Pulmonary artery endothelial cell (primary cell): Measurements from ENCODE around the gene DYNC1I2. TPM values are rescaled to one million over a fixed set of nuclear protein-coding genes. Genes with fewer than 3 reads are reported as not detected.
A peak's percentile ranks its signal among the peaks of the same experiment; 100 is the strongest.

ENCODE experiments used
- DNase-seq: peaks from one replicate; pipeline ENCODE4 v3.0.0-alpha.2; 2011; ENCODE audit warnings: low read depth, low spot score
- total RNA-seq: library from RNA; depleted of rRNA; stranded (reverse); fragments of >200 nt; gene quantifications from 2 replicates; pipeline ENCODE4 v1.2.3, GENCODE V29; 2014

DYNC1I2 gene
- total RNA-seq, result 152 and 171 TPM in 2 replicates

DNA sequence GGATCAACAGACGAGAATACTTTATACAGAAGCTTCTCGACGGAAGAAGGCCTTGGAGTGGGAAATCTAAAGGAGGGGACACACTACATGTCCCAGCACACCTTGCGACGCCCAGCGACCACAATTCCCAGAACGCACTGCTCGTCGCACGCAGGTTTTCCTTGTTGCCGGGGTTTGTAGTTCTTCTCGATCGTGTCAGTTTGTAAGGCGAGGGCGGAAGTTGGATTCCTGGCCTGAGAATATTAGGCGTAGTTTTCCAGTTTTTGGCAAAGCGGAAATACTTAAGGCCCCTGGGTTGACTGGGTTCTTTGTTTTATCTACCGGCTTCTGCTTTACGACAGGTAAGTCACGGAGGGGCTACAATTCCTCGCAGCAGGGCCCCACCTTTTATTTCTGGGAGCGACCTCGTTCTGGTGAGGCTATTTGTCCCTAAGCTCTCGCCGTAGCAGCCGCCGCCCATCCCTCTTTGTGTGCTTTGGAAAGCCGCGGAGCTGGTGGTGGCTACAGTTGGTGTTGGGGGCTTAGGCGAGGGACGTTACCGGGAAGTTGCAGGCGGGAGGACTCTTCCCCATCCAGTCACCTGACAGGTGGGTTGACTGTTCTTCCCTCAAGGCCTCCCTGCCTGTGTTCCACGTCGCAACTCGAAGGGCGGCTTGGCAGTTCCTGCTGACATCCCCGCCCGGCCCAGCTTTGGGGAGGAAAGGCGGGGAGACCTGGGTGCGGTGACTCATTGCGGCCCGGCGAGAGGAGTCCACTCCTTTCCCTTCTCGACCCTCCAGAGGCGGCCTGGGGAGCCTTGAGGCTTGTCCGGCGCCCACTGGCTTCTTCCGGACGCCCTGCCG, at the start of gene DYNC1I2:
Gene DYNC1I2 (plus strand): TSS at position 183 of the 842 bp plus-strand sequence. CDS start 2,687 bp downstream, outside the sequence.
- DNase-seq, result peak; percentile 90

DNA sequence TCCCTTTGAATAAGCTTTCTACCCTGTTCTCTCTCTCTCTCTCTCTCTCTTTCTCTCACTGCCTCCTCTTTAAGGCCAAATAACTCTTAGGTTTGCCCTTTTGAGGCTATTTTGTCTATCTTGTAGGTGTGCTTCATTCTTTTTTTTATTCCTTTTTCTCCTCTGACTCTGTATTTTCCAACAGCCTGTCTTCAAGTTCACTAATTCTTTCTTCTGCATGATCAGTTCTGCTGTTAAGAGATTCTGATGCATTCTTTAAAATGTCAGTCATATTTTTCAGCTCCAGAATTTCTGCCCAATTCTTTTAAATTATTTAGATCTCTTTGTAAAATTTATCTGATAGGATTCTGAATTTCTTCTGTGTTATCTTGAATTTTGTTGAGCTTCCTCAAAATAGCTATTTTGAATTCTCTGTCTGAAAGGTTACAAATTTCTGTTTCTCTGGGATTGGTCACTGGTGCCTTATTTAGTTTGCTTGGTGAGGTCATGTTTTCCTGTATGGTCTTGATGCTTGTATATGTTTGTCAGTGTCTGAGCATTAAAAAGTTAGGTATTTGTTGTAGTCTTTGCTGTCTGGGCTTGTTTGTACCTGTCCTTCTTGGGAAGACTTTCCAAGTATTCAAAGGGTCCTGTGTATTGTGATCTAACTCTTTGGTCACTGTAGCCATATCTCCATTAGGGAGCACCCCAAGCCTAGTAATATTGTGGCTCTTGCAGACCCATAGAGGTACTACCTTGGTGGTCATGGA, 35.4 kb upstream of the DYNC1I2 start:
- no peak for DNase-seq

DNA sequence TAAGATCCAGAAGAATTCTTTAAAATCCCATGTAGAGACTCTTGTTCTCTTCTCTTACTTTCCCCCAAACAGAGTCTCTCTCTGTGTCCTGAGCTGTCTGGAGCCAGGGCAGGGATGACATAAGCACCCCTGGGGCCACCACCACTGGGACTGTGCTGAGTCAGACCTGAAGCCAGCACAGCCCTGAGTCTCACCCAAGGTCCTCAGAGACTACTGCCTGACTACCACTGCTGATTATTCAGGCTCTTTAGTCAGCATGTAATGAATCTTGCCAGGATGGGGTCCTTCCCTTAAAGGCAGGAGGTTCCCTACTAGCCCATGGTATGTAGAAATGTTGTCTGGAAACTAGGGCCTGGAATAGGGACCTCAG, 34.9 kb upstream of the DYNC1I2 start:
- DNase-seq, result no peak

DNA sequence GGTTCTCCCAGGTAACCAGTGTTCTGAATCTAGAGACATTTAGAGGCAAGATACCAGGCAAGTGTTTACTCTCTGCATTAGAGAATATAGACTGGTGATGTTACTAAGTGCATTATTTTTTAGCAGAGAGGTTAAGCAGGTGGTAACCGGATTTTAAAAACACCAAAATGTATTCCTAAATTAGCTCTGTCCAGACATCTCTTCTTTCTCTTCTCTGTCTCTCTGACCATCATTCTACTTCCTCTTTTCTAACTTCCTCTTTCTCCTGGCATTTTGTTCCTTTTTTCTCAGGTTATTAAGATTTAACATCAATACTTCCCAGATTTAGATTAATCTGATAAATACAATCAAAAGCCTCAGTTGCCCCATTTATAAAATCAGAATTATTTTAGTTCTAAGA, 31.7 kb upstream of the DYNC1I2 start:
- no peak for DNase-seq

DNA sequence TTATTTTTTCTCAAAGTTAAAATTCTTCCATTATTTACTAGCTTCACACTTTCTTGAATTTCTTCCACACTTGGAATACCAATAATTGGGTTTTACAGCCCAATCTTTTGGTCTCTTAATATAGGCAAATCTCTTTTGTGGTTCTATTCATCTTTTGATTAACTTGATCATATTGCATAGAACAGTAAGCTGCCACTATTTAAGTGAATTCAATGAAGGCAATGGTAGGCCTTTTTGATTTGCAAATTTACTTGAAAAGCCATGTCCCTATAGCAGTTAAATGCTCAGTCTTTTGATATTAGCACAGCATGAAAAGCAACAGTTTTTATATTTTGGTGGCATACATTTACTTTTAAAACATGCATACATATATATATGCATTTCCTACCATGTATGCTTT, 20.2 kb upstream of the DYNC1I2 start:
- no peak for DNase-seq

DNA sequence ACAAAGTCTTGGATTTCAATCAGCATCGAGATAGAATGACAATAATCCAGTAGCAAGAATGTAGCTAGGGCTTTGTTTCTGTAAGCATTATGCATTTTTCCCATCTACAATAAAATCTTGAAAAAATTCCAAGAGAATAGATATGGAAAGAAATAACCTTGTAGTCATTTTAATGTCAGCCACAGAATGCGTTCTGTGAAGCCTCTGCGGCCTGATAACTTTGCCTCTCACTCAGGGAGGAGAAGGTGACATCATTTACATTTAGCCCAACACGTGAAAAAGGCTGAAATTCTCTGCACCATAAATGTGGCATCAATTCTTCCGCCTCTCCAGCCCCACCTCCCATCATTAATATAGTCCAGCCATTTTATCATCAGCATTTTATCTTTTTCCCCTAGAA, 19.1 kb upstream of the DYNC1I2 start:
- no peak for DNase-seq

DNA sequence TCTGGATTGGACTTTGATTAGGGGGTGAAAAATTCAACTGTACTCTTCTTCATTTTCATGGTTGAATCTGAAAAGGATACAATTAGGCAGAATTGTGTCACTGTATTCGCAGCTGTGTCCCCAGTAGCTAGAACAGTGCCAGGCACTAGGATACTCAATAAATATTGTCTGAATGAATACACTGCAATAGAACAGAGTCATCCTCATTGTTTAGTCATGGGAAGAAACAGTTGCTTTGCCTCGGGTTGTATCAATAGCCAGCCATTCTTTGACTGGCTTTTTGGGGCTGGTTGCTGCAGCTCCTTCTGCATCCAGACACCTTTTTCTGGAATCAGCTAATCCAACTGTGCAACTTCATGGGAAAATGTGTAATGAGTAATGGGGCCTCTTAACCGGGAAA, 18.1 kb upstream of the DYNC1I2 start:
- DNase-seq, result no peak

DNA sequence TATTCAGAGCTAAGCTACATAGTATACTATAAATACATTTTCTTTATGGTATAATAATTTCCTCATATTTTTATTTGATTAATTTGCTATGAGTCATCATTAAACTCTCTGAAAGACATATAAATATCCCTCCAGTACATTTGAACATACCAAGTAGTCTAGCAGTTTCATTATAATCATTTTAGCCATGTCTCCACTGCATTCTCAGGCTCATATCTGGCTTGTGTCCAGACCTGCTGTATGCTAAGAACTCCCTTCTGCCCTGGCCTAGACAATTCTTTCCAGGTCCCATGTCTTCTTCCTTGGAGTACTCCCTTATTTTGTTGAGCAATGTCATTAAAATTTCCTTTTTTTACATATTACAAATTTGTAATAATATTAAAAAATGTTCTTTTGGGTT, 16.6 kb upstream of the DYNC1I2 start:
- no peak for DNase-seq

DNA sequence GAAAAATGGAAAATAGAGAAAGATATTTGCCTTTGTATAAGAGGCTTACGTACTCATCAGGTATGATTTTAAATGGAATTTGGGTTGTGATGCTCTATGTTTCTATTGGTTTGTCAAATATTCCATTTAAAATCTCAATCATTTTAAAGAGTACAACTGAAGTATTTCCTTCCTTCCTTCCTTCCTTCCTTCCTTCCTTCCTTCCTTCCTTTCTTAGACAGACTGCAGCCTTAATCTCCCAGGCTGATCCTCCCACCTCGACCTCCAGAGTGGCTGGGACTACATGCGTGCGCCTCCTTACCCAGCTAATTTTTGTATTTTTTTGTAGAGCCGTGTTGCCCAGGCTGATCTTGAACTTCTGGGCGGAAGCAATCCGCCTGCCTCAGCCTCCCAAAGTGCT, 15.4 kb upstream of the DYNC1I2 start:
- DNase-seq, result no peak

DNA sequence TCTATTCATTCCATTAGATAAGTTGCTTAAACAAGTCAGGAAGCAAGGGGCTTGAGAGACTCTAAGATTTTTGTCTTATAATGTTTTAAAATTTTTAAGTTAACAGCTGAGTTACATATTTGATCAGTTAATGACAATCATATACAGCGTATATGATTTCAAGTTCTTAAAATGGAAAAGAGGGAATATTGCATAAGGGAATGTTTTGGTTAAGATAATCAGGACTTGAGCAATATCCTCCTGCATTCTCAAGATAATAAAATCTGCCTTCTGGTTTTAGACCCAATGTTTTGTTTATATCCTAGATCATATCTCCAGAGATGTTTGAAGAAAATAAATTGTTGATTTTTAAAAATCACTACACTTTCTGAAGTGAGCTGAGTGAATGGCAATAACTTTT, 13.4 kb upstream of the DYNC1I2 start:
- DNase-seq, result no peak

DNA sequence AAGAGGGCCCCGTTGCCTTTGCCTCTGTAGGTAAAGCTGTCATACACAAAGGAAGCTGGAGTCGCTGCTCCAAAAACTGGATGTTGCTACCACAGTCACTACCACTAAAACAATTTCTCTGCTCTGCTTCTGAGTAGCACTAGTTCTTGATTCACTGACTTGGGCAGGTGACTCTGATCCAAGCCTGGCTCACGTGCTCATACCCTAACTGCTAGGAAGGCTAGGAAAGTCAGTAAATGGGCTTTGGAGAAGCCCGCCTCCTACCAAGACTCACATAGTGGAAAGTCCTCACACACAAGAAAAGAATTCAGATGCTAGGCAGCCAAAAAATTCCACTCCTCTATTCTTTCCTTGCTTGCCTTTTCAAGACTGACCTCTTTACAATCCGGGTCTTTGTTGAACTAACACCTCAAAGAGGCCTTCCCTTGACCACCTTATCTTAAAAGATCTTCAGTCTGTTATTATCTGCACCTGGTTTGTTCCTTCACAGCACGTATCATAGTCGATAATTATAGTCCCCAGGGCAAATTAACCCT, 11.4 kb upstream of the DYNC1I2 start:
- no peak for DNase-seq

DNA sequence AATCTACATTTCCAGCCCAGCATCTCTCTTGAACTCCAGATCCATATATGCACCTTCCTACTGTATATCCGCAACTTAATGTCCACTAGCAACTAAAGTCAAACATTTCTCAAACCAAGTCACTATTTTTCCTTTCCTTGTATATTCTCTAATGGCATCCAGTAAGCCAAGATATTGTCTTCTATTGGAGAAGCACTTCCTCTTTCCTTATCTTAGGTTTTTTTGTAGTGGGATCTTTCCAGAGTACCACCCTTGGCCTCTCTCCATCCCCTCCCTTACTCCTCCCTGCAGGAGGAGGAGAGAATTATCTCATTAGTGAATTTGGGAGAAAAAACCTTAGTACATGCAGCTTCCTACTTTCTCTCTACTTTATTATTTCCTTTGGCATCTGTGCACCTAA, 8.7 kb upstream of the DYNC1I2 start:
- no peak for DNase-seq

DNA sequence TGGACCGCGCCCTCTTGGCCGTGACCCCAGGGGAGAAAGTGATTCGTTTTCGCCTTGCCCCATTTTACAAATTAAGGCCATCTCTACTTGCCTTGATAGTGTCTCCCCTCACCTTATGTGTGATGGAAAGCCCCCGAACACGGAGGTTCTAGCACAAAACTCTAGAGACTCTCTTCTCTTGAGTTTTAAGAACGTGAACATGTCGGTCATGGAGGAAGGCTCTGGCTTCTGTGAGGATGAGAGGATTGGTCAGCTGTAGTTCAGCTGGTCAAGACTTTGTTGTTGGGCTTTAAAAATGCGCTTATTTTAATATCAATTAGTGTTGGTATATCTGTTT, 828 bp downstream of the DYNC1I2 start:
- DNase-seq, result no peak

DNA sequence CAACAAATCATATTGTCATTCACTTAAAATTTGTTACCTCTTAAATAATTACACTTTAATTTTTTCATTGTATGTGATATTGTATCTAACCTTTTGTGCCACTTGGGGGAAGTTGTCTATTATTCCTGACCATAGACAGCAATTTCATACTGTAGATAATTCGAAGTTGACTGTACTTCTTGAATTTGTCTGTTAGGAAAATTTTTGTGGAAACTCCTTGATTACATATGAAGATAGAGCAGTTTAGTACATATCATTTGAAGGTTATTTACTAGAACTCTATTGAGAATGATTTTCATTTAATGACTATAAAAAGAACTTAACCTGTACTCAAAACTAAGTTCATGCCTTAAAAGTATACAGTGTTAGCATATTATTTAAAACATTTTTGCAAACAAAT, 5.1 kb downstream of the DYNC1I2 start:
- DNase-seq, result no peak

DNA sequence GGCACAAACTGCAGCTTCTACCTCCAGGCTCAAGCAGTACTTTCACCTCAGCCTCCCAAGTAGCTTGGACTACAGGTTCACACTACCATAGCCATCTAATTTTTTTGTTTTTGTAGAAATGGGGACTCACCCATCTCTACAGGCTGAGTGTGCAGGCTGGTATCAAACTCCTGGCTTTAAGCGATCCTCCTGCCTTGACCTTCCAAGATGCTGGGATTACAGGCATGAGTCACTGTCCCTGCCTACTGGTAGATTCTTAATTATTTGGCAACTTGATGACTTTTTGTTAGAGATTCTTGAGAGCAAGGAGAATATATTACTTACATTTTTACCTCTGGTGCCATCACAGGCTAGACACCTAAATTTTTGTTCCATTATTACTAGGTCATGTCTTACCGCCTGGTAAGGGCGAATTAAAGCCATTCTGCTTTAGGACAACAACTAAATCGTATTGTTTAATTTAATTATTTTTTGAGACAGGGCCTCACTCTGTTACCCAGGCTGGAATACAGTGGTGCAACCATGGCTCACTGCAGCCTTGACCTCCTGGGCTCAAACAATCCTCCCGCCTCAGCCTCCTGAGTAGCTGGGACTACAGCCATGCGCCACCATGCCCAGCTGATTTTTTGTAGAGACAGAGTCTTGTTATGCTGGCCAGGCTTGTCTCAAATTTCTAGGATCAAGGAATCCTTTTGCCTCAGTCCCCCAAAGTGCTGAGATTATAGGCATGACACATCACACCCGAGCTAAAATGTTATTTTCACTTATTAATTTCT, 15.7 kb downstream of the DYNC1I2 start:
- no peak for DNase-seq

DNA sequence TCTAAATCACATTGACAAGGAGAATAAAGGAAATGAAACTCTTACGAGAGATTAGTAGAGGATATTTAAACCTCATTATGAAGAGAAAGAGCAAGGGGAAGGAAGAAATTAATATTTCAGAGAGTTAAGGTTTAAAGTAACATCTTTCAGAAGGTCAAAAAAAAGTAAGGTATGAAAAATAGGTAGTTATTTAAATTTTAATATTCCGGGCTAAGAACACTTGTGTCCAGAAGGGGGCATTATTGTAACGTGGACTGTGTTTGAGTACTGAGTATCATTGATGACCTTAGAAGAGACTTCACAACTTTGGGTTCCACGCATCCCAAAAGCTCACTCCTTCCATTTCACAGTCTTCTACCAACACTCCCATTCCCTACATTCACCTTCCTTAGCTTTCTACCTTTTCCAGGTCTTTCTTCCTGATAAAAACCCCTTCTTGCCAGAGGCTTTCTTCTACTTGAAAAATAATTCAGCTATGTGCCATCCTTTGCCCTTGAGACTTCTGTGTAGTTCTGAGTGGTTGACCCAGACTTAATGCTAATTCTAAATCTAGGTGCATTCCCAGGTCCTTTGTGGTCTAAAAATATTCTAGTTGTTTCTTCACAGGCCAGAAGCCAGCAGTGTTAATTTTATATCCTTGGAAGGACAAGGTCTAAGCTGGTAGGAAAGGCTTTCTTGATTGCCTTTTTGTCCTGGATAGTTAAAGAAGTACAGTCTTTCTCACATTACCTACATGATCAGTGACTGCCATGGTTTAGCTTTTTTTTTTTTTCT, 16.5 kb downstream of the DYNC1I2 start:
- DNase-seq, result no peak

DNA sequence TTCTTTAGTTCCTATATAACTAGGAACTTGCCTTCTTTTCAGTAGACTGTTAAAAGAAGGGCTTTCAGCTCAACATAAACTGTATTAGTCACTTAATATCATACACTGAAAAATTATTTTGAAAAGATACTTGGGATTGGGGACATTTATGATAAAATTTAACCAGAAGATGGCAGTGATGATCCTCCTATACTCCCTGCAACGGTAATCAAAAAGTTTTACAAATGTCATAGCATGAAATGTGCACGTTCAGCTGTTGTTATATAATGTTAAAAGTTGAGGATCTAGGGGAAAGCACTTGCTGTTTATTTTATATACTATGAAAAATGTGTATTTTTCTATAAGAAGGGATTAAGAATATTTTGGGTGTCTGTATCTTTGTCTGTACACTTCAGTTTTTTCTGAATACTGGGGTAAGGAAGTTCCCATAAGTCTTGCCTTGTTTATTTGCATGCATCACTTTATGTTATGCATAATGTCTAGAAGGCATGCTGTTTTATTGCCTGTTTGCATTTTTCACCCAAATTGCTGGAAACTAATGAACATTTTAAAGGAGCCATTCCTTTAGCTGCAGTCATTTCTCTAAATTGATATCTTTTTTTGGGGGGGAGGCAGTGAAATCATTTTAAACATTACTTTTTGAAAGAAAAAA, 19.0 kb downstream of the DYNC1I2 start:
- DNase-seq, result no peak

DNA sequence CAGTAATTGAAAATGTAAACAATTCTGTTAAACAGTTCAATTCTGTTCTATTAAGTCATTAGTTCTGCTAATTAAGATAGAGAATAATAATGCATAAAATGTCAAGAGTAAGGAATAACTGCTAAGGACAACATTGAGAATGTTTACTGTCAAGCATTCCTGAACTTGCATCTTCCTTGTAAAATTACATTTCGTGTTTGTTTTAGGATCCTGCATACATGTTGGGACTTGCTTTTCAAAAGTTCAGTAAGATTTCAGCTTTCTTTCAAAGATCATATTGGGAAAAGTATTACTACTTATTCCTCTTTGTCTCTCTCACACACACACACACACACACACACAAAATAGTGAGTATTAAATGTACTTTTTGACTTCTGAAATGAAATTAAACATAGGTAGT, 20.5 kb downstream of the DYNC1I2 start:
- DNase-seq, result no peak

DNA sequence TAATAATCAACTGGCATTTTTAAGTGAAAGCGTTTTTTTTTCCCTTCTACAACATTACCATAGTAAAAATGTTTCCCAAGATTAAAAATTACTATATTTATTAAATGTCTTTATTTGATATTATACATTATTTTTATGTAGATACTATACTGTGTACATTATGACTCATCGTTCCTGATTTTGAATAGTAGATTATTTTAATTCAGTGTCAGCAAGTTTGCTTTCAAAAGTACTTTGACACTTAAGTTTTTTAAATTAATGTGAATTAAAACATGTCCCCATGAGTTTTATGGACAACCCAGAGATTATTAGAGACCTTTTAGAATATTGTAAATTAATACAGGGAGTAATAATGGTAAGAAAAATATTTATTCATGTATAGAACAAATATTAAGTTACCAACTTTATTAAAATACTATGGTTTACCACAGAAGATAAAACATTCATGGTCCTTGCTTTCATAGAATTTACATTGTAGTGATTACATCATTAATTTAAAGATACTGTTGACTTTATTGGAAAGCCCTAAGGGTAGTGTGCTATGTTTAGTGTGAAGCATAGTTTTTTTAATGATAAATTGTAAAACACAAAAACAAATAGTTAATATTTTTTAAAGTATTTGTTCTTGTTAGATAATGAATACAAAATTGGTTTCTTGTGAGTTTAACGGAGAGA, 21.9 kb downstream of the DYNC1I2 start:
- DNase-seq, result no peak

DNA sequence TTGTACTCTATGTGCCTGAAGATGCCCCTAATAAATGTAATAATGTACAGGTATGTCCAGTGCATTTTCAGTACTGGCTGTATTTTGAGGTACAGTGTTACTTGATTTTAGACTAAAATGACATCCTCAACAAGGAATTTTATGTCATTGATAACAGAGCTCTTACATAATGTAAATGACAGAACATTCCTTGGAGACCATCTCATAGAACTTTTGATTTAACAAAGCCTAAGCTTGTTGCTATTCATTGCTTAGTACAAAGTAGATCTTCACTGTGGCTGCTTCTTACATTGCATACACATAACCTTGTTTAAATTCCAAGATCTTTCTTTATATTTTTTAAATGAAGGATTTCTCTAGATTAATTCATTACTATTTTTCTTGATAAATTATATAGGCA, 24.1 kb downstream of the DYNC1I2 start:
- DNase-seq, result no peak
